GM23338 (cell line): ENCODE measurements around the gene CLNK. TPM values are rescaled to one million over a fixed set of nuclear protein-coding genes. Genes with fewer than 3 reads are reported as not detected.

Experiments used
- ATAC-seq: fragments of 200-7000 bp; cut with Tn5 transposase; 3 replicates; pipeline ENCODE4 v1.9.1; 2020
- DNase-seq: peaks from one replicate; pipeline ENCODE4 v3.0.0-alpha.2; 2015; ENCODE audit warnings: low spot score
- H2AFZ ChIP-seq: fragments of 200-600 bp; sonication (generic); 2 replicates; pipeline ENCODE4 v1.8.0; 2016; ENCODE audit warnings: antibody characterized with exemption, mild to moderate bottlenecking, moderate library complexity
- H3F3A ChIP-seq: fragments of 200-600 bp; sonication (generic); replicated peaks from 2 replicates; pipeline ENCODE4 v1.8.0; 2017; ENCODE audit warnings: antibody characterized with exemption, mixed run types, low read depth
- H3K27ac ChIP-seq: fragments of 200-600 bp; sonication (generic); 2 replicates; pipeline ENCODE4 v1.6.1; 2016; ENCODE audit warnings: low read depth
- H3K27me3 ChIP-seq: fragments of 200-600 bp; sonication (generic); 2 replicates; pipeline ENCODE4 v1.8.0; 2016; ENCODE audit warnings: mild to moderate bottlenecking, mixed run types, moderate library complexity; ENCODE audit not compliant: insufficient read depth
- H3K36me3 ChIP-seq: fragments of 200-600 bp; sonication (generic); 2 replicates; pipeline ENCODE4 v1.8.0; 2016; ENCODE audit warnings: mild to moderate bottlenecking; ENCODE audit not compliant: insufficient read depth
- H3K4me1 ChIP-seq: fragments of 200-600 bp; sonication (generic); 2 replicates; pipeline ENCODE4 v1.8.0; 2016; ENCODE audit warnings: mild to moderate bottlenecking, moderate library complexity; ENCODE audit not compliant: insufficient read depth
- H3K4me2 ChIP-seq: fragments of 200-600 bp; sonication (generic); 2 replicates; pipeline ENCODE4 v1.7.1; 2017; ENCODE audit warnings: mixed run types
- H3K4me3 ChIP-seq: fragments of 200-600 bp; sonication (generic); 2 replicates; pipeline ENCODE4 v1.6.1; 2016; ENCODE audit warnings: mixed run types
- H3K79me2 ChIP-seq: fragments of 200-600 bp; sonication (generic); replicated peaks from 2 replicates; pipeline ENCODE4 v1.8.0; 2017; ENCODE audit warnings: mild to moderate bottlenecking; ENCODE audit not compliant: insufficient read depth
- H3K9me2 ChIP-seq: fragments of 200-600 bp; sonication (generic); 2 replicates; pipeline ENCODE4 v1.8.0; 2017; ENCODE audit not compliant: insufficient read depth
- H4K20me1 ChIP-seq: fragments of 200-600 bp; sonication (generic); replicated peaks from 2 replicates; pipeline ENCODE4 v1.8.0; 2017; ENCODE audit warnings: mild to moderate bottlenecking; ENCODE audit not compliant: insufficient read depth
- H3K27ac Mint-ChIP-seq: 2 replicates; pipeline ENCODE4 v1.8.0; 2020; ENCODE audit warnings: inconsistent platforms, mild to moderate bottlenecking, moderate library complexity, mixed read lengths
- H3K27me3 Mint-ChIP-seq: 3 replicates; pipeline ENCODE4 v1.8.0; 2022; ENCODE audit warnings: low read depth, mild to moderate bottlenecking, moderate library complexity, mixed read lengths, inconsistent platforms; ENCODE audit not compliant: insufficient read depth, poor library complexity
- H3K36me3 Mint-ChIP-seq: 3 replicates; pipeline ENCODE4 v1.8.0; 2021; ENCODE audit warnings: low read depth, mild to moderate bottlenecking, inconsistent platforms, moderate library complexity, mixed read lengths
- H3K4me1 Mint-ChIP-seq: 3 replicates; pipeline ENCODE4 v1.8.0; 2020; ENCODE audit warnings: mild to moderate bottlenecking, inconsistent platforms, mixed read lengths
- H3K4me3 Mint-ChIP-seq: 3 replicates; pipeline ENCODE4 v1.8.0; 2021; ENCODE audit warnings: moderate library complexity, mild to moderate bottlenecking, inconsistent platforms, mixed read lengths
- H3K9me3 Mint-ChIP-seq: 3 replicates; pipeline ENCODE4 v1.8.0; 2020; ENCODE audit warnings: moderate library complexity, mild to moderate bottlenecking, inconsistent platforms, mixed read lengths
- CREB1 ChIP-seq: fragments of 250-450 bp; sonication (Bioruptor Pico); IDR thresholded peaks from 2 replicates; pipeline ENCODE4 v1.5.0; 2020; ENCODE audit warnings: low read depth, mild to moderate bottlenecking, moderate library complexity
- EZH2 ChIP-seq: fragments of 200-600 bp; sonication (generic); IDR thresholded peaks from one replicate; pipeline ENCODE4 v1.8.0; 2017; ENCODE audit warnings: antibody characterized with exemption, mild to moderate bottlenecking, low read depth; ENCODE audit not compliant: unreplicated experiment
- JUNB ChIP-seq: IDR thresholded peaks from one replicate; pipeline ENCODE4 v1.6.1; 2016; ENCODE audit warnings: antibody characterized with exemption; ENCODE audit not compliant: unreplicated experiment
- NANOG ChIP-seq: IDR thresholded peaks from 2 replicates; pipeline ENCODE4 v1.6.1; 2016; ENCODE audit warnings: antibody characterized with exemption, borderline replicate concordance
- POLR2AphosphoS5 ChIP-seq: IDR thresholded peaks from 2 replicates; pipeline ENCODE4 v1.6.1; 2016; ENCODE audit warnings: antibody characterized with exemption, low read depth
- STAT1 ChIP-seq: IDR thresholded peaks from one replicate; pipeline ENCODE4 v1.6.1; 2016; ENCODE audit warnings: antibody characterized with exemption; ENCODE audit not compliant: unreplicated experiment
- ZNF114 ChIP-seq: fragments of 250-450 bp; sonication (Bioruptor Pico); IDR thresholded peaks from 2 replicates; pipeline ENCODE4 v1.5.0; 2020; ENCODE audit warnings: mild to moderate bottlenecking, moderate library complexity
- ZNF331 ChIP-seq: fragments of 250-450 bp; sonication (Bioruptor Pico); IDR thresholded peaks from 2 replicates; pipeline ENCODE4 v1.5.0; 2020; ENCODE audit warnings: low read depth, mild to moderate bottlenecking, moderate library complexity
- polyA plus RNA-seq: library from polyadenylated mRNA; unstranded; fragments of >200 nt; fragmentation: Nextera tagmentation; extraction: Ambion mirVana; gene quantifications from 2 replicates; pipeline ENCODE4 v1.2.1, GENCODE V29; 2016
- total RNA-seq: library from RNA; depleted of rRNA; stranded (reverse); fragments of >200 nt; shearing (Covaris generic); gene quantifications from 2 replicates; pipeline ENCODE4 v1.2.3, GENCODE V29; 2014
- TF ChIP-seq, protein P1 (sequence below): IDR thresholded peaks from one replicate; pipeline ENCODE4 v1.6.1; 2018; ENCODE audit warnings: antibody characterized with exemption; ENCODE audit not compliant: unreplicated experiment
- TF ChIP-seq, protein P2 (sequence below): fragments of 250-450 bp; sonication (Bioruptor Pico); IDR thresholded peaks from 2 replicates; pipeline ENCODE4 v1.5.0; 2020; ENCODE audit warnings: mild to moderate bottlenecking, moderate library complexity
- TF ChIP-seq, protein P3 (sequence below): IDR thresholded peaks from 2 replicates; pipeline ENCODE4 v1.6.1; 2016; ENCODE audit warnings: antibody characterized with exemption

CLNK gene
- total and polyA plus RNA-seq, 2 experiments from 2014 or later: not detected

DNA sequence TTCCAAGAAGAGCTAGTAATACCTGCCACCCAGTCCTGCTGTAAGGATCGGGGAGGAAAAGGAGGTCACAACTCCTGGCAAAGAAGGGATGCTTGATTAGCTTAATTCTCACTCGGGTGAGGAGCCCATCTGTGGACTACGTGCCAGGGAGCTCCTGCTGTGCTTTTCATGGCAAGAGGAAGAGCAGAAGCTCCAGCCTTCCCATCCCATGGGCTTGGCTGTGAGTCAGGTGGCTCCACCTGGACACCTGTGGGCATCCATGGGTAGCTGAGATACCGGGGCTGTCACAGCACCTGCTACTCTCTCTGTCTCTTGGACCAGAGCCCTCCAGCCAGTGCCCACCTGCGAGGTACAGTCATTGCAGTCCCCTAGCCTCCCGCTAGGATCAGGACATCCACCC is 18.0 kb downstream of the CLNK start (continued):
- TF ChIP-seq, protein P1, sequence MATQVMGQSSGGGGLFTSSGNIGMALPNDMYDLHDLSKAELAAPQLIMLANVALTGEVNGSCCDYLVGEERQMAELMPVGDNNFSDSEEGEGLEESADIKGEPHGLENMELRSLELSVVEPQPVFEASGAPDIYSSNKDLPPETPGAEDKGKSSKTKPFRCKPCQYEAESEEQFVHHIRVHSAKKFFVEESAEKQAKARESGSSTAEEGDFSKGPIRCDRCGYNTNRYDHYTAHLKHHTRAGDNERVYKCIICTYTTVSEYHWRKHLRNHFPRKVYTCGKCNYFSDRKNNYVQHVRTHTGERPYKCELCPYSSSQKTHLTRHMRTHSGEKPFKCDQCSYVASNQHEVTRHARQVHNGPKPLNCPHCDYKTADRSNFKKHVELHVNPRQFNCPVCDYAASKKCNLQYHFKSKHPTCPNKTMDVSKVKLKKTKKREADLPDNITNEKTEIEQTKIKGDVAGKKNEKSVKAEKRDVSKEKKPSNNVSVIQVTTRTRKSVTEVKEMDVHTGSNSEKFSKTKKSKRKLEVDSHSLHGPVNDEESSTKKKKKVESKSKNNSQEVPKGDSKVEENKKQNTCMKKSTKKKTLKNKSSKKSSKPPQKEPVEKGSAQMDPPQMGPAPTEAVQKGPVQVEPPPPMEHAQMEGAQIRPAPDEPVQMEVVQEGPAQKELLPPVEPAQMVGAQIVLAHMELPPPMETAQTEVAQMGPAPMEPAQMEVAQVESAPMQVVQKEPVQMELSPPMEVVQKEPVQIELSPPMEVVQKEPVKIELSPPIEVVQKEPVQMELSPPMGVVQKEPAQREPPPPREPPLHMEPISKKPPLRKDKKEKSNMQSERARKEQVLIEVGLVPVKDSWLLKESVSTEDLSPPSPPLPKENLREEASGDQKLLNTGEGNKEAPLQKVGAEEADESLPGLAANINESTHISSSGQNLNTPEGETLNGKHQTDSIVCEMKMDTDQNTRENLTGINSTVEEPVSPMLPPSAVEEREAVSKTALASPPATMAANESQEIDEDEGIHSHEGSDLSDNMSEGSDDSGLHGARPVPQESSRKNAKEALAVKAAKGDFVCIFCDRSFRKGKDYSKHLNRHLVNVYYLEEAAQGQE: no peak
- TF ChIP-seq NANOG: no peak

DNA sequence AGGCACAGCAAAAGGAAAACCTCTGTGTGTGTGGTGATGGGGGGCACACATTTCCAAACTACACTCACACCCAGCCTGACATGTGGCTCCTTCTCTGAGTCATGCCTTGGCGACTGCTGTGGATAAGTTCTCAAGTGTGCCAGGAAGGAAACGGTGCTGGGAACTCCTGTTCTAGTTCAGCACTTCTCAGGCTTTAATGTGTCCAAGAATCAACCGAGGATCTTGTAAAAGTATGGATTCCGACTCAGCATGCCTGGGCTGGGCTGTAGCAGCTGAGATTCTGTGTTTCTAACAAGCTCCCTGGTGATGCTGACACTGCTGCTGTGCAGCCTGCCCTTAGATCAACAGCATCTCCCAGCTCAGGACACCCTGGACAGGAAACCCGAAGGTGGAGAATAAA is 20.2 kb downstream of the CLNK start:
- Histone ChIP-seq H3K79me2 (no peaks in the 10 kb centered on the region), H3K27ac (no peak overlapping the region), H4K20me1 (no peaks in the 10 kb centered on the region), H2AFZ (0 out of 2 replicates have a peak overlapping the region, but pooled peaks have one; percentile 18), H3K27me3 (no peaks in the 10 kb centered on the region), H3K9me2 (no peaks in the 10 kb centered on the region), H3K4me1 (no peaks in the 10 kb centered on the region), H3K36me3 (no peaks in the 10 kb centered on the region), H3K4me3 (no peak overlapping the region), H3K4me2 (no peak overlapping the region), H3F3A (no peaks in the 10 kb centered on the region)
- H3K4me3 Mint-ChIP-seq: no peak overlapping the region
- no peak for ATAC-seq
- H3K9me3 Mint-ChIP-seq: no peaks in the 10 kb centered on the region
- DNase-seq: no peak
- H3K4me1 Mint-ChIP-seq: no peaks in the 10 kb centered on the region
- no peak for TF ChIP-seq CREB1 (CRISPR knock-in tag)
- no peak overlapping the region for H3K27ac Mint-ChIP-seq
- H3K27me3 Mint-ChIP-seq: peaks cover 6% of the 10 kb centered on the region
- no peaks in the 10 kb centered on the region for H3K36me3 Mint-ChIP-seq

DNA sequence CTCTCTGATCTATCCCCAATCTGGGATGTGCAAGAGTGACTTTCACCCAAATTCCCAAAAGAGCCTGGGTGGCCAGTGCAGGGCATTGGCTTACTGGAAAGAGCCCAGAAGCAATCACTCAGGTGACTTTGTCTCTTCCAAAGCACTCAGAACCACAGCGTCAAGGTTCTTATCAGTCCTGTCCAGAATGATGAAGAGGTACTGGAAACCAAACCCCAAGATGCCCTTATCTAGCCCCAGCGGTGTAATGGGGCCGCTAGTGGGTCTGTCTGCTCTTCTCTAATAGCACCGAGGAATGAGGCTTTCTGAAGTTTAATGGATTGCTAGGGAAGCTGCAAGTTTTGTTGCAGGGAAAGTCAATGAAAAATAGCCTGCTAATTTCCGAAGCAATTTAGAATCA is 21.6 kb downstream of the CLNK start:
- Histone ChIP-seq H4K20me1 (no peaks in the 10 kb centered on the region), H3K9me2 (no peaks in the 10 kb centered on the region), H3K4me1 (no peaks in the 10 kb centered on the region), H3K27ac (no peak overlapping the region), H3K36me3 (no peaks in the 10 kb centered on the region), H3K79me2 (no peaks in the 10 kb centered on the region), H2AFZ (0 out of 2 replicates have a peak overlapping the region, but pooled peaks have one; percentile 12), H3K4me2 (no peak overlapping the region), H3F3A (no peaks in the 10 kb centered on the region), H3K27me3 (no peaks in the 10 kb centered on the region), H3K4me3 (no peak overlapping the region)
- ATAC-seq (no peak), DNase-seq (no peak)
- H3K4me3 Mint-ChIP-seq: no peak overlapping the region
- no peaks in the 10 kb centered on the region for H3K36me3 Mint-ChIP-seq
- H3K4me1 Mint-ChIP-seq: peaks cover under 1% of the 10 kb centered on the region; the same call in 2 of the 3 replicates
- no peak overlapping the region for H3K27ac Mint-ChIP-seq
- H3K9me3 Mint-ChIP-seq: no peaks in the 10 kb centered on the region
- peaks cover 6% of the 10 kb centered on the region for H3K27me3 Mint-ChIP-seq
- no peak for TF ChIP-seq EZH2
- no peak for TF ChIP-seq CREB1 (CRISPR knock-in tag)
- no peak for TF ChIP-seq ZNF331 (CRISPR knock-in tag)
- TF ChIP-seq, protein P2, sequence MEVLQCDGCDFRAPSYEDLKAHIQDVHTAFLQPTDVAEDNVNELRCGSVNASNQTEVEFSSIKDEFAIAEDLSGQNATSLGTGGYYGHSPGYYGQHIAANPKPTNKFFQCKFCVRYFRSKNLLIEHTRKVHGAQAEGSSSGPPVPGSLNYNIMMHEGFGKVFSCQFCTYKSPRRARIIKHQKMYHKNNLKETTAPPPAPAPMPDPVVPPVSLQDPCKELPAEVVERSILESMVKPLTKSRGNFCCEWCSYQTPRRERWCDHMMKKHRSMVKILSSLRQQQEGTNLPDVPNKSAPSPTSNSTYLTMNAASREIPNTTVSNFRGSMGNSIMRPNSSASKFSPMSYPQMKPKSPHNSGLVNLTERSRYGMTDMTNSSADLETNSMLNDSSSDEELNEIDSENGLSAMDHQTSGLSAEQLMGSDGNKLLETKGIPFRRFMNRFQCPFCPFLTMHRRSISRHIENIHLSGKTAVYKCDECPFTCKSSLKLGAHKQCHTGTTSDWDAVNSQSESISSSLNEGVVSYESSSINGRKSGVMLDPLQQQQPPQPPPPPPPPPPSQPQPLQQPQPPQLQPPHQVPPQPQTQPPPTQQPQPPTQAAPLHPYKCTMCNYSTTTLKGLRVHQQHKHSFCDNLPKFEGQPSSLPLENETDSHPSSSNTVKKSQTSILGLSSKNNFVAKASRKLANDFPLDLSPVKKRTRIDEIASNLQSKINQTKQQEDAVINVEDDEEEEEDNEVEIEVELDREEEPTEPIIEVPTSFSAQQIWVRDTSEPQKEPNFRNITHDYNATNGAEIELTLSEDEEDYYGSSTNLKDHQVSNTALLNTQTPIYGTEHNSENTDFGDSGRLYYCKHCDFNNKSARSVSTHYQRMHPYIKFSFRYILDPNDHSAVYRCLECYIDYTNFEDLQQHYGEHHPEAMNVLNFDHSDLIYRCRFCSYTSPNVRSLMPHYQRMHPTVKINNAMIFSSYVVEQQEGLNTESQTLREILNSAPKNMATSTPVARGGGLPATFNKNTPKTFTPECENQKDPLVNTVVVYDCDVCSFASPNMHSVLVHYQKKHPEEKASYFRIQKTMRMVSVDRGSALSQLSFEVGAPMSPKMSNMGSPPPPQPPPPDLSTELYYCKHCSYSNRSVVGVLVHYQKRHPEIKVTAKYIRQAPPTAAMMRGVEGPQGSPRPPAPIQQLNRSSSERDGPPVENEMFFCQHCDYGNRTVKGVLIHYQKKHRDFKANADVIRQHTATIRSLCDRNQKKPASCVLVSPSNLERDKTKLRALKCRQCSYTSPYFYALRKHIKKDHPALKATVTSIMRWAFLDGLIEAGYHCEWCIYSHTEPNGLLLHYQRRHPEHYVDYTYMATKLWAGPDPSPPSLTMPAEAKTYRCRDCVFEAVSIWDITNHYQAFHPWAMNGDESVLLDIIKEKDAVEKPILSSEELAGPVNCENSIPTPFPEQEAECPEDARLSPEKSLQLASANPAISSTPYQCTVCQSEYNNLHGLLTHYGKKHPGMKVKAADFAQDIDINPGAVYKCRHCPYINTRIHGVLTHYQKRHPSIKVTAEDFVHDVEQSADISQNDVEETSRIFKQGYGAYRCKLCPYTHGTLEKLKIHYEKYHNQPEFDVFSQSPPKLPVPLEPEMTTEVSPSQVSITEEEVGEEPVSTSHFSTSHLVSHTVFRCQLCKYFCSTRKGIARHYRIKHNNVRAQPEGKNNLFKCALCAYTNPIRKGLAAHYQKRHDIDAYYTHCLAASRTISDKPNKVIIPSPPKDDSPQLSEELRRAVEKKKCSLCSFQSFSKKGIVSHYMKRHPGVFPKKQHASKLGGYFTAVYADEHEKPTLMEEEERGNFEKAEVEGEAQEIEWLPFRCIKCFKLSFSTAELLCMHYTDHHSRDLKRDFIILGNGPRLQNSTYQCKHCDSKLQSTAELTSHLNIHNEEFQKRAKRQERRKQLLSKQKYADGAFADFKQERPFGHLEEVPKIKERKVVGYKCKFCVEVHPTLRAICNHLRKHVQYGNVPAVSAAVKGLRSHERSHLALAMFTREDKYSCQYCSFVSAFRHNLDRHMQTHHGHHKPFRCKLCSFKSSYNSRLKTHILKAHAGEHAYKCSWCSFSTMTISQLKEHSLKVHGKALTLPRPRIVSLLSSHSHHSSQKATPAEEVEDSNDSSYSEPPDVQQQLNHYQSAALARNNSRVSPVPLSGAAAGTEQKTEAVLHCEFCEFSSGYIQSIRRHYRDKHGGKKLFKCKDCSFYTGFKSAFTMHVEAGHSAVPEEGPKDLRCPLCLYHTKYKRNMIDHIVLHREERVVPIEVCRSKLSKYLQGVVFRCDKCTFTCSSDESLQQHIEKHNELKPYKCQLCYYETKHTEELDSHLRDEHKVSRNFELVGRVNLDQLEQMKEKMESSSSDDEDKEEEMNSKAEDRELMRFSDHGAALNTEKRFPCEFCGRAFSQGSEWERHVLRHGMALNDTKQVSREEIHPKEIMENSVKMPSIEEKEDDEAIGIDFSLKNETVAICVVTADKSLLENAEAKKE: no peak
- TF ChIP-seq STAT1: no peak
- no peak for TF ChIP-seq POLR2AphosphoS5
- no peak for TF ChIP-seq ZNF114 (CRISPR knock-in tag)
- no peak for TF ChIP-seq JUNB
- TF ChIP-seq, protein P3, sequence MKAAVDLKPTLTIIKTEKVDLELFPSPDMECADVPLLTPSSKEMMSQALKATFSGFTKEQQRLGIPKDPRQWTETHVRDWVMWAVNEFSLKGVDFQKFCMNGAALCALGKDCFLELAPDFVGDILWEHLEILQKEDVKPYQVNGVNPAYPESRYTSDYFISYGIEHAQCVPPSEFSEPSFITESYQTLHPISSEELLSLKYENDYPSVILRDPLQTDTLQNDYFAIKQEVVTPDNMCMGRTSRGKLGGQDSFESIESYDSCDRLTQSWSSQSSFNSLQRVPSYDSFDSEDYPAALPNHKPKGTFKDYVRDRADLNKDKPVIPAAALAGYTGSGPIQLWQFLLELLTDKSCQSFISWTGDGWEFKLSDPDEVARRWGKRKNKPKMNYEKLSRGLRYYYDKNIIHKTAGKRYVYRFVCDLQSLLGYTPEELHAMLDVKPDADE: no peak
